Measurements from ENCODE around the gene FREY1. TPM values are rescaled to one million over a fixed set of nuclear protein-coding genes. Genes with fewer than 3 reads are reported as not detected.

FREY1 gene
- total and polyA plus RNA-seq, 2 donors (not counting 3 experiments of a cell fraction or from before 2014, with no cell fraction given) = 0.84 to 1.1 TPM

DNA sequence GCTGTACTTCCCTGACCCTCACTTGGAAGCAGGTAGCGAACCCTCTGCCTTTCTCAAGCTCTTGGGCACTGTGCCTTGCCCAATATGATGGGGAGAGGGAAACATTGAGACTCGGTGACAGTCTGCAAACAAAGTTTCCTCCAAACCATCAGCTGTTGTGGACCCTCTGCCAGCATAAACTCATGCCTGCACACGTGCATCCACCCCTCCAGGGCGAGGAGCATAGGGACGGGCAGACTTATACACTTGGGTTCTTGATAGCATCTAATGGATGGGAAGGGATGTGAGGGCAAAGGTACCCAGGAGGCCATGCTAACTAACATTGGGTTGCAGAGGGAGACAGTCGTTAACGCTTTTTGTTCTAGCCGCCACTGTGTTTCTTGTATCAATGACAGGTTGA lies 29.9 kb downstream of the FREY1 start:
- TF ChIP-seq JUN (IDR thresholded peaks at IDR 0.05; ENCODE audit: borderline replicate concordance, insufficient read depth, insufficient read length, low read depth) (no peak), GATA2 (IDR thresholded peaks at IDR 0.05; ENCODE audit: insufficient read depth, insufficient read length, low read depth, low read length) (no peak), MYC (IDR thresholded peaks at IDR 0.05; ENCODE audit: low read depth, low read length) (no peak), FOS (IDR thresholded peaks at IDR 0.05; ENCODE audit: borderline replicate concordance, insufficient read depth, low read length) (no peak), POLR2A (IDR thresholded peaks at IDR 0.05; ENCODE audit: low read depth, low read length) (no peak), POLR2AphosphoS5 (IDR thresholded peaks at IDR 0.05; ENCODE audit: insufficient read depth, low read depth, low read length) (no peak), EZH2 (IDR thresholded peaks at IDR 0.05; ENCODE audit: borderline replicate concordance, low read depth, low read length, severe bottlenecking) (no peak), MAX (IDR thresholded peaks at IDR 0.05; ENCODE audit: insufficient read depth, insufficient read length) (no peak)
- TF ChIP-seq, protein P1, sequence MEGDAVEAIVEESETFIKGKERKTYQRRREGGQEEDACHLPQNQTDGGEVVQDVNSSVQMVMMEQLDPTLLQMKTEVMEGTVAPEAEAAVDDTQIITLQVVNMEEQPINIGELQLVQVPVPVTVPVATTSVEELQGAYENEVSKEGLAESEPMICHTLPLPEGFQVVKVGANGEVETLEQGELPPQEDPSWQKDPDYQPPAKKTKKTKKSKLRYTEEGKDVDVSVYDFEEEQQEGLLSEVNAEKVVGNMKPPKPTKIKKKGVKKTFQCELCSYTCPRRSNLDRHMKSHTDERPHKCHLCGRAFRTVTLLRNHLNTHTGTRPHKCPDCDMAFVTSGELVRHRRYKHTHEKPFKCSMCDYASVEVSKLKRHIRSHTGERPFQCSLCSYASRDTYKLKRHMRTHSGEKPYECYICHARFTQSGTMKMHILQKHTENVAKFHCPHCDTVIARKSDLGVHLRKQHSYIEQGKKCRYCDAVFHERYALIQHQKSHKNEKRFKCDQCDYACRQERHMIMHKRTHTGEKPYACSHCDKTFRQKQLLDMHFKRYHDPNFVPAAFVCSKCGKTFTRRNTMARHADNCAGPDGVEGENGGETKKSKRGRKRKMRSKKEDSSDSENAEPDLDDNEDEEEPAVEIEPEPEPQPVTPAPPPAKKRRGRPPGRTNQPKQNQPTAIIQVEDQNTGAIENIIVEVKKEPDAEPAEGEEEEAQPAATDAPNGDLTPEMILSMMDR (IDR thresholded peaks at IDR 0.05; ENCODE audit: extremely low read depth in 1 of 2, insufficient read depth in 1 of 2, low read depth in 1 of 2, low read length in 2 of 2) = no peak
- BruUV-seq (replicated peaks) = no TSS peak
- Histone ChIP-seq H3K36me3 (ENCODE audit: control insufficient read depth in 2 of 2, extremely low read depth in 1 of 2, insufficient read depth in 2 of 2, low read length in 2 of 2) (peaks cover 0 to 2% of the 10 kb centered on the region in 2 experiments), H4K20me1 (replicated peaks; ENCODE audit: control insufficient read depth, extremely low read depth, insufficient read depth, low read length) (no peaks in the 10 kb centered on the region), H3K4me2 (ENCODE audit: insufficient read depth, low read length) (no peak overlapping the region), H3K9ac (replicated peaks; ENCODE audit: extremely low read depth, insufficient read depth, low read length) (no peak overlapping the region), H3K27me3 (ENCODE audit: control insufficient read depth in 2 of 2, insufficient read depth in 2 of 2, low read length in 2 of 2) (no peaks in the 10 kb centered on the region), H3K4me3 (replicated peaks in 1 of 3; ENCODE audit: insufficient read depth in 1 of 3, low read depth in 1 of 3, low read length in 3 of 3) (no peak overlapping the region), H3K4me1 (ENCODE audit: control insufficient read depth, extremely low read depth, insufficient read depth, low read length) (no peaks in the 10 kb centered on the region), H3K27ac (ENCODE audit: insufficient read depth, low read depth, low read length) (no peak overlapping the region), H3K9me1 (replicated peaks; ENCODE audit: control insufficient read depth, extremely low read depth, insufficient read depth, low read length) (no peaks in the 10 kb centered on the region), H3K79me2 (ENCODE audit: control insufficient read depth, insufficient read depth, low read length) (no peaks in the 10 kb centered on the region), H2AFZ (ENCODE audit: low read depth, low read length) (no peak overlapping the region), H3K9me3 (replicated peaks; ENCODE audit: control insufficient read depth, insufficient read depth, low read length) (no peaks in the 10 kb centered on the region)
- dilution Hi-C loops (cut with MboI; ENCODE audit: extremely low pct_ligation_motif_present, low sequenced_read_pairs) = no loop called here
- intact Hi-C loops (cut with micrococcal nuclease) = no loop called here
- CTCF ChIA-PET = interaction anchor here (1.3 kb wide), 1 partner anchor 14 kb away, joined by 3 read pairs; no protein-coding TSS in a partner anchor
- no peak for FAIRE-seq
- no peak for DNase-seq (ENCODE audit: low read depth, low spot score)
- POLR2A ChIA-PET = no interaction called here
